K562 (cell line): ENCODE results near the gene GARIN1A. TPM values are rescaled to one million over a fixed set of nuclear protein-coding genes. Genes with fewer than 3 reads are reported as not detected.

ENCODE experiments used
- CREB1 ChIP-seq, 2 experiments: sonication (generic) in 1 of 2; formaldehyde crosslinking in 1 of 2; IDR thresholded peaks; 2 replicates each; pipeline versions ENCODE4 v1.6.1 to v1.8.0; 2012 to 2022; ENCODE audit warnings: inconsistent platforms in 1 of 2, mild to moderate bottlenecking in 1 of 2, missing genetic modification reagents in 1 of 2, moderate library complexity in 1 of 2
- ELF2 ChIP-seq: fragments of 250-450 bp; sonication (Bioruptor Pico); IDR thresholded peaks from 2 replicates; pipeline ENCODE4 v1.5.0; 2021; ENCODE audit warnings: mild to moderate bottlenecking
- NFXL1 ChIP-seq: fragments of 450-650 bp; formaldehyde crosslinking; IDR thresholded peaks from 2 replicates; pipeline ENCODE4 v1.4.0; 2021; ENCODE audit warnings: mild to moderate bottlenecking
- polyA plus RNA-seq, 8 experiments: library from polyadenylated mRNA; depleted of rRNA in 4 of 8; stranded (reverse) in 5 of 8; unstranded in 3 of 8; fragments of >200 nt; fragmentation: Nextera tagmentation in 2 of 8; fragmentation: Illumina TruSeq in 1 of 8; extraction: Ambion mirVana in 2 of 8; extraction: Trizol in 1 of 8; gene quantifications; 2 replicates each; pipeline versions ENCODE4 v1.2.1 to v1.2.3, GENCODE V29; 2011 to 2014; ENCODE audit warnings: inconsistent platforms in 1 of 8, missing spikeins in 1 of 8
- total RNA-seq, 7 experiments: library from RNA; depleted of rRNA in 6 of 7; stranded (reverse); fragments of >200 nt in 6 of 7; fragmentation: Illumina TruSeq in 2 of 7; extraction: Trizol in 2 of 7; gene quantifications; 2 replicates each; pipeline versions ENCODE4 v1.2.1 to v1.2.3, GENCODE V29; 2011 to 2021; ENCODE audit warnings: low replicate concordance in 1 of 7
- TF ChIP-seq, protein P1 (sequence below): sonication (generic); IDR thresholded peaks from 2 replicates; pipeline ENCODE4 v1.6.1; 2016
- TF ChIP-seq, protein P2 (sequence below): fragments of 450-650 bp; IDR thresholded peaks from 2 replicates; pipeline ENCODE4 v1.6.1; 2016; ENCODE audit warnings: antibody characterized with exemption
- TF ChIP-seq, protein P3 (sequence below): fragments of 450-650 bp; formaldehyde crosslinking; IDR thresholded peaks from 2 replicates; pipeline ENCODE4 v1.4.0; 2020; ENCODE audit warnings: mild to moderate bottlenecking, moderate library complexity
- TF ChIP-seq, protein P4 (sequence below): sonication (generic); formaldehyde crosslinking; IDR thresholded peaks from 2 replicates; pipeline ENCODE4 v1.8.0; 2023; ENCODE audit warnings: mild to moderate bottlenecking, missing genetic modification reagents
- TF ChIP-seq, protein P5 (sequence below): IDR thresholded peaks from 2 replicates; pipeline ENCODE4 v1.6.1; 2012; ENCODE audit warnings: low read depth, low read length, improper control_type of control experiment, borderline replicate concordance
- TF ChIP-seq, protein P6 (sequence below): fragments of 450-650 bp; IDR thresholded peaks from 2 replicates; pipeline ENCODE4 v1.6.1; 2018; ENCODE audit not compliant: partially characterized antibody
- TF ChIP-seq, protein P7 (sequence below): fragments of 250-450 bp; sonication (Bioruptor Pico); IDR thresholded peaks from 2 replicates; pipeline ENCODE4 v1.8.0; 2021; ENCODE audit warnings: moderate library complexity, mild to moderate bottlenecking, inconsistent platforms

The GARIN1A gene
- total and polyA plus RNA-seq, 9 of the 15 experiments (the other 6 are each of a cell fraction or from before 2014, with no cell fraction given): 0.01 to 0.41 (median 0.04) TPM; not detected in 3

DNA sequence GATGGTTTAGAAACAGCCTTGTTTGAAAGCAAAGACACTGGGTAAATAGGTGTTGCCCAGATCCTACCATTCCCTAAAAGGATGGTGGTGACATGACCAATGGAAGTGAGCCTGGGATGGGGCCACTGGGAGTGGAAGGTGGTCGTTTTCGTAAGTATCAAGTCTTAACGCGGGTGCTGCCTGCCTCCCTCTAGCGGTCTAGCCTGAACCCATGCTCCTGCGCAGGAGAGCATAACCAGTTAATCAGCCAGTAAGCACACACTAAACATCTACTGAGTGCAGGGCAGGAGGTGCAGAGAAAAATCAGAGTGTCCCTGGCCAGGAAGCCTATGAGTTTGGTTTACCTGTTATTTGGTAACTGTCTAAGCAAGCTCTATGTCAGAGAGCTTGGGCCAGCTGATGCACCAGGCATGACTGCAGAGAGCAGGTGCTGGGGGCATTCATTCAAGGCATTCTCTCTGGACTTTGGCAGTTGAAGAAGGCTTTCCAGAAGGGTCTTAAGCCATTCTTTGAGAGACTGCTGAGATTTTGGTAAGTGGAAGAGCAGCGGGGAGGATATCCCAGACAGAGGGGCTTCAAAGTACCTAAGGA, 930 bp downstream of the GARIN1A start (continued):
- TF ChIP-seq, protein P1, sequence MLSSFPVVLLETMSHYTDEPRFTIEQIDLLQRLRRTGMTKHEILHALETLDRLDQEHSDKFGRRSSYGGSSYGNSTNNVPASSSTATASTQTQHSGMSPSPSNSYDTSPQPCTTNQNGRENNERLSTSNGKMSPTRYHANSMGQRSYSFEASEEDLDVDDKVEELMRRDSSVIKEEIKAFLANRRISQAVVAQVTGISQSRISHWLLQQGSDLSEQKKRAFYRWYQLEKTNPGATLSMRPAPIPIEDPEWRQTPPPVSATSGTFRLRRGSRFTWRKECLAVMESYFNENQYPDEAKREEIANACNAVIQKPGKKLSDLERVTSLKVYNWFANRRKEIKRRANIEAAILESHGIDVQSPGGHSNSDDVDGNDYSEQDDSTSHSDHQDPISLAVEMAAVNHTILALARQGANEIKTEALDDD: peak; percentile 72
- TF ChIP-seq, protein P2, sequence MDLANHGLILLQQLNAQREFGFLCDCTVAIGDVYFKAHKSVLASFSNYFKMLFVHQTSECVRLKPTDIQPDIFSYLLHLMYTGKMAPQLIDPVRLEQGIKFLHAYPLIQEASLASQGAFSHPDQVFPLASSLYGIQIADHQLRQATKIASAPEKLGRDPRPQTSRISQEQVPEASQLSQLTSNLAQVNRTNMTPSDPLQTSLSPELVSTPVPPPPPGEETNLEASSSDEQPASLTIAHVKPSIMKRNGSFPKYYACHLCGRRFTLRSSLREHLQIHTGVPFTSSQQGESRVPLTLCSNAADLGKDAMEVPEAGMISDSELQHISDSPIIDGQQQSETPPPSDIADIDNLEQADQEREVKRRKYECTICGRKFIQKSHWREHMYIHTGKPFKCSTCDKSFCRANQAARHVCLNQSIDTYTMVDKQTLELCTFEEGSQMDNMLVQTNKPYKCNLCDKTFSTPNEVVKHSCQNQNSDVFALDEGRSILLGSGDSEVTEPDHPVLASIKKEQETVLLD: no peak
- TF ChIP-seq, protein P3, sequence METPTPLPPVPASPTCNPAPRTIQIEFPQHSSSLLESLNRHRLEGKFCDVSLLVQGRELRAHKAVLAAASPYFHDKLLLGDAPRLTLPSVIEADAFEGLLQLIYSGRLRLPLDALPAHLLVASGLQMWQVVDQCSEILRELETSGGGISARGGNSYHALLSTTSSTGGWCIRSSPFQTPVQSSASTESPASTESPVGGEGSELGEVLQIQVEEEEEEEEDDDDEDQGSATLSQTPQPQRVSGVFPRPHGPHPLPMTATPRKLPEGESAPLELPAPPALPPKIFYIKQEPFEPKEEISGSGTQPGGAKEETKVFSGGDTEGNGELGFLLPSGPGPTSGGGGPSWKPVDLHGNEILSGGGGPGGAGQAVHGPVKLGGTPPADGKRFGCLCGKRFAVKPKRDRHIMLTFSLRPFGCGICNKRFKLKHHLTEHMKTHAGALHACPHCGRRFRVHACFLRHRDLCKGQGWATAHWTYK (CRISPR knock-in tag): no peak
- TF ChIP-seq, protein P4, sequence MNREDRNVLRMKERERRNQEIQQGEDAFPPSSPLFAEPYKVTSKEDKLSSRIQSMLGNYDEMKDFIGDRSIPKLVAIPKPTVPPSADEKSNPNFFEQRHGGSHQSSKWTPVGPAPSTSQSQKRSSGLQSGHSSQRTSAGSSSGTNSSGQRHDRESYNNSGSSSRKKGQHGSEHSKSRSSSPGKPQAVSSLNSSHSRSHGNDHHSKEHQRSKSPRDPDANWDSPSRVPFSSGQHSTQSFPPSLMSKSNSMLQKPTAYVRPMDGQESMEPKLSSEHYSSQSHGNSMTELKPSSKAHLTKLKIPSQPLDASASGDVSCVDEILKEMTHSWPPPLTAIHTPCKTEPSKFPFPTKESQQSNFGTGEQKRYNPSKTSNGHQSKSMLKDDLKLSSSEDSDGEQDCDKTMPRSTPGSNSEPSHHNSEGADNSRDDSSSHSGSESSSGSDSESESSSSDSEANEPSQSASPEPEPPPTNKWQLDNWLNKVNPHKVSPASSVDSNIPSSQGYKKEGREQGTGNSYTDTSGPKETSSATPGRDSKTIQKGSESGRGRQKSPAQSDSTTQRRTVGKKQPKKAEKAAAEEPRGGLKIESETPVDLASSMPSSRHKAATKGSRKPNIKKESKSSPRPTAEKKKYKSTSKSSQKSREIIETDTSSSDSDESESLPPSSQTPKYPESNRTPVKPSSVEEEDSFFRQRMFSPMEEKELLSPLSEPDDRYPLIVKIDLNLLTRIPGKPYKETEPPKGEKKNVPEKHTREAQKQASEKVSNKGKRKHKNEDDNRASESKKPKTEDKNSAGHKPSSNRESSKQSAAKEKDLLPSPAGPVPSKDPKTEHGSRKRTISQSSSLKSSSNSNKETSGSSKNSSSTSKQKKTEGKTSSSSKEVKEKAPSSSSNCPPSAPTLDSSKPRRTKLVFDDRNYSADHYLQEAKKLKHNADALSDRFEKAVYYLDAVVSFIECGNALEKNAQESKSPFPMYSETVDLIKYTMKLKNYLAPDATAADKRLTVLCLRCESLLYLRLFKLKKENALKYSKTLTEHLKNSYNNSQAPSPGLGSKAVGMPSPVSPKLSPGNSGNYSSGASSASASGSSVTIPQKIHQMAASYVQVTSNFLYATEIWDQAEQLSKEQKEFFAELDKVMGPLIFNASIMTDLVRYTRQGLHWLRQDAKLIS (CRISPR knock-in tag): no peak
- TF ChIP-seq, protein P5, sequence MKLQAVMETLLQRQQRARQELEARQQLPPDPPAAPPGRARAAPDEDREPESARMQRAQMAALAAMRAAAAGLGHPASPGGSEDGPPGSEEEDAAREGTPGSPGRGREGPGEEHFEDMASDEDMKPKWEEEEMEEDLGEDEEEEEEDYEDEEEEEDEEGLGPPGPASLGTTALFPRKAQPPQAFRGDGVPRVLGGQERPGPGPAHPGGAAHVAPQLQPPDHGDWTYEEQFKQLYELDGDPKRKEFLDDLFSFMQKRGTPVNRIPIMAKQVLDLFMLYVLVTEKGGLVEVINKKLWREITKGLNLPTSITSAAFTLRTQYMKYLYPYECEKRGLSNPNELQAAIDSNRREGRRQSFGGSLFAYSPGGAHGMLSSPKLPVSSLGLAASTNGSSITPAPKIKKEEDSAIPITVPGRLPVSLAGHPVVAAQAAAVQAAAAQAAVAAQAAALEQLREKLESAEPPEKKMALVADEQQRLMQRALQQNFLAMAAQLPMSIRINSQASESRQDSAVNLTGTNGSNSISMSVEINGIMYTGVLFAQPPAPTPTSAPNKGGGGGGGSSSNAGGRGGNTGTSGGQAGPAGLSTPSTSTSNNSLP: no peak
- TF ChIP-seq, protein P6, sequence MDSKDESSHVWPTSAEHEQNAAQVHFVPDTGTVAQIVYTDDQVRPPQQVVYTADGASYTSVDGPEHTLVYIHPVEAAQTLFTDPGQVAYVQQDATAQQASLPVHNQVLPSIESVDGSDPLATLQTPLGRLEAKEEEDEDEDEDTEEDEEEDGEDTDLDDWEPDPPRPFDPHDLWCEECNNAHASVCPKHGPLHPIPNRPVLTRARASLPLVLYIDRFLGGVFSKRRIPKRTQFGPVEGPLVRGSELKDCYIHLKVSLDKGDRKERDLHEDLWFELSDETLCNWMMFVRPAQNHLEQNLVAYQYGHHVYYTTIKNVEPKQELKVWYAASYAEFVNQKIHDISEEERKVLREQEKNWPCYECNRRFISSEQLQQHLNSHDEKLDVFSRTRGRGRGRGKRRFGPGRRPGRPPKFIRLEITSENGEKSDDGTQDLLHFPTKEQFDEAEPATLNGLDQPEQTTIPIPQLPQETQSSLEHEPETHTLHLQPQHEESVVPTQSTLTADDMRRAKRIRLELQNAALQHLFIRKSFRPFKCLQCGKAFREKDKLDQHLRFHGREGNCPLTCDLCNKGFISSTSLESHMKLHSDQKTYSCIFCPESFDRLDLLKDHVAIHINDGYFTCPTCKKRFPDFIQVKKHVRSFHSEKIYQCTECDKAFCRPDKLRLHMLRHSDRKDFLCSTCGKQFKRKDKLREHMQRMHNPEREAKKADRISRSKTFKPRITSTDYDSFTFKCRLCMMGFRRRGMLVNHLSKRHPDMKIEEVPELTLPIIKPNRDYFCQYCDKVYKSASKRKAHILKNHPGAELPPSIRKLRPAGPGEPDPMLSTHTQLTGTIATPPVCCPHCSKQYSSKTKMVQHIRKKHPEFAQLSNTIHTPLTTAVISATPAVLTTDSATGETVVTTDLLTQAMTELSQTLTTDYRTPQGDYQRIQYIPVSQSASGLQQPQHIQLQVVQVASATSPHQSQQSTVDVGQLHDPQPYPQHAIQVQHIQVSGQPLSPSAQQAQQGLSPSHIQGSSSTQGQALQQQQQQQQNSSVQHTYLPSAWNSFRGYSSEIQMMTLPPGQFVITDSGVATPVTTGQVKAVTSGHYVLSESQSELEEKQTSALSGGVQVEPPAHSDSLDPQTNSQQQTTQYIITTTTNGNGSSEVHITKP: no peak
- TF ChIP-seq, protein P7, sequence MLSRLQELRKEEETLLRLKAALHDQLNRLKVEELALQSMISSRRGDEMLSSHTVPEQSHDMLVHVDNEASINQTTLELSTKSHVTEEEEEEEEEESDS (CRISPR knock-in tag): no peak
- no peak for TF ChIP-seq ELF2
- TF ChIP-seq NFXL1: no peak
- TF ChIP-seq CREB1 (IDR thresholded peaks at IDR 0.05): 0 out of 2 replicates have a peak, but pooled peaks have one; percentile 32
- no peak for TF ChIP-seq CREB1 (CRISPR knock-in tag; IDR thresholded peaks at IDR 0.05)
